Measurements from ENCODE around the gene PLCL1. TPM values are rescaled to one million over a fixed set of nuclear protein-coding genes. Genes with fewer than 3 reads are reported as not detected.

The PLCL1 gene
- total and polyA plus RNA-seq, 10 donors, result 0.54 to 6.5 (median 4.0) TPM

DNA sequence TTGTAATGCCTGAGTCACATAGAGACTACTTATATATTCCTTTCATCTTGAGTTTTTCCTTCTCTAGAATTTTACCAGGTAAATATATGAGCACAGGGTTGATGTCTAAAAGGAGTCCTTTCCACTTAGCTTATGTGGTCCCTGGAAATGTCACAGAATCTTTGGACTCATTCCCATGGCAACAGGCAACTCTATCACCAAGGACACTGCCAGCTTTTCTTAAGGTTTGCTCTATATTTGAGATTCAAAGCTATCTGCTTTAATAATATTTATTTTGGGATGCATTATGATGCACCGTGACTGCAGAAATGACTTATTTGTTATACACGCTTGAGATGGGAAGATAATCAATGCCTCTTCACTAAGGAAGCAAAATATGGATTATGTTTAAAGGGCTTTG is 363.0 kb downstream of the PLCL1 start:
- no peak overlapping the region for H3K4me3 ChIP-seq
- H3K27ac ChIP-seq, result no peak overlapping the region
- WGBS, 5 donors, result 90 to 99% (median 97%) methylated on average over 2 of the region's 2 CpGs
- no peaks in the 10 kb centered on the region for H3K27me3 ChIP-seq (replicated peaks in 1 of 7)
- no peaks in the 10 kb centered on the region for H3K9me3 ChIP-seq
- intact Hi-C loops (cut with DNase I; ENCODE audit: low total_unique reads), result no loop called here
- no peaks in the 10 kb centered on the region for H3K4me1 ChIP-seq
- no peak for DNase-seq
- no peaks in the 10 kb centered on the region for H3K36me3 ChIP-seq
- TF ChIP-seq POLR2A (IDR thresholded peaks at IDR 0.05), result no peak

DNA sequence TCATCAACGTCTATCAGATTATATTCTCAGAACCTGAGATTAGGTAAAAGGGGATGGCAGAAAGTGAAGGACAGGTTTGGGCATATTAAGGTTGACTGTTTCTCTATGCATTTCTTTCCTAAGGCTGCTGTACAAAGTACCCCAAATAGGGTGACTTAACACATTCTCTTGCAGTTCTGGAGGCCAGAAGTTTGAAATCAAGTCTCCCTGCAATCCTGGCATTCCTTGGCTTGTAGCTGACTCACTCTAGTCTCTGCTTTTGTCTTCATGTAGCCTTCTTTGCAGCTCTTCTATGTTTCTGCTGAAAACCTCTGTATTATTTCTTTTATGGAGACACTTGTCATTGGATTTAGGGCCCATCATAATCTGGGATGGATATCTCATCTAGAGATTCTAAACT is 364.3 kb downstream of the PLCL1 start:
- WGBS, 5 donors, result 68 to 97% (median 86%) methylated on average over 1 of the region's 1 CpG
- no peak overlapping the region for H3K4me3 ChIP-seq

DNA sequence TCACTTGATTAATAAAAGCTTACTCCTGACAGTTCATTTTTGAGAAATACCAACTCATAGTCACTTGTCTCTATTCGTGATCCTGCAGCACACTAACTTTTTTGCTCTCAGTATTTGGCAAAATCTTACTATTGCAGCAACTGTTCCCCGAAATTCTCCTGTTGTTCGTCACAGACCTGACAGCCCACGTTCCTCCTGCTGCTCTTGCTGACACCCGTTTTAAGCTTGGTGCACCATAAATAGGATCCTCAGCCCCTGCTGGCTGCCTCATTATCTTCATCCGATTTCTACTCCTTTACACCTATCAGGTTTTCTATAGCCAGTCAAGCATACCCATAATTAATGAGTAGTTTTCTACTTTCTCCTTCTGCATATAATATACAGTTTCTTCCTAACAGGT is 368.8 kb downstream of the PLCL1 start:
- no peaks in the 10 kb centered on the region for H3K36me3 ChIP-seq
- H3K27ac ChIP-seq, result no peak overlapping the region
- H3K27me3 ChIP-seq (replicated peaks in 1 of 7), result no peaks in the 10 kb centered on the region
- H3K9me3 ChIP-seq, result peaks cover 0 to 23% (median 3%) of the 10 kb centered on the region in 8 donors
- H3K4me3 ChIP-seq, result no peak overlapping the region
- no peaks in the 10 kb centered on the region for H3K4me1 ChIP-seq
- 33 to 43% (median 40%) methylated on average over 6 of the region's 6 CpGs for WGBS, 5 donors
- TF ChIP-seq, protein P1, sequence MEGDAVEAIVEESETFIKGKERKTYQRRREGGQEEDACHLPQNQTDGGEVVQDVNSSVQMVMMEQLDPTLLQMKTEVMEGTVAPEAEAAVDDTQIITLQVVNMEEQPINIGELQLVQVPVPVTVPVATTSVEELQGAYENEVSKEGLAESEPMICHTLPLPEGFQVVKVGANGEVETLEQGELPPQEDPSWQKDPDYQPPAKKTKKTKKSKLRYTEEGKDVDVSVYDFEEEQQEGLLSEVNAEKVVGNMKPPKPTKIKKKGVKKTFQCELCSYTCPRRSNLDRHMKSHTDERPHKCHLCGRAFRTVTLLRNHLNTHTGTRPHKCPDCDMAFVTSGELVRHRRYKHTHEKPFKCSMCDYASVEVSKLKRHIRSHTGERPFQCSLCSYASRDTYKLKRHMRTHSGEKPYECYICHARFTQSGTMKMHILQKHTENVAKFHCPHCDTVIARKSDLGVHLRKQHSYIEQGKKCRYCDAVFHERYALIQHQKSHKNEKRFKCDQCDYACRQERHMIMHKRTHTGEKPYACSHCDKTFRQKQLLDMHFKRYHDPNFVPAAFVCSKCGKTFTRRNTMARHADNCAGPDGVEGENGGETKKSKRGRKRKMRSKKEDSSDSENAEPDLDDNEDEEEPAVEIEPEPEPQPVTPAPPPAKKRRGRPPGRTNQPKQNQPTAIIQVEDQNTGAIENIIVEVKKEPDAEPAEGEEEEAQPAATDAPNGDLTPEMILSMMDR (IDR thresholded peaks at IDR 0.05 in 8 of 11, conservative IDR thresholded peaks at IDR 0.05 in 3 of 11), result no peak
- TF ChIP-seq POLR2AphosphoS5 (IDR thresholded peaks at IDR 0.05) (no peak), POLR2A (IDR thresholded peaks at IDR 0.05) (no peak)
- no peak for DNase-seq
- intact Hi-C loops (cut with DNase I; ENCODE audit: low total_unique reads), result no loop called here

More for the DNA sequence above, 364.3 kb downstream of the PLCL1 start:
- no peak overlapping the region for H3K27ac ChIP-seq
- H3K36me3 ChIP-seq, result no peaks in the 10 kb centered on the region
- no peaks in the 10 kb centered on the region for H3K4me1 ChIP-seq
- intact Hi-C loops (cut with DNase I; ENCODE audit: low total_unique reads), result no loop called here
- DNase-seq, result no peak
- no peaks in the 10 kb centered on the region for H3K9me3 ChIP-seq
- no peaks in the 10 kb centered on the region for H3K27me3 ChIP-seq (replicated peaks in 1 of 7)
- no peak for TF ChIP-seq POLR2A (IDR thresholded peaks at IDR 0.05)
- TF ChIP-seq, protein P1 (IDR thresholded peaks at IDR 0.05 in 8 of 11, conservative IDR thresholded peaks at IDR 0.05 in 3 of 11), result no peak
- no peak for TF ChIP-seq POLR2AphosphoS5 (IDR thresholded peaks at IDR 0.05)

DNA sequence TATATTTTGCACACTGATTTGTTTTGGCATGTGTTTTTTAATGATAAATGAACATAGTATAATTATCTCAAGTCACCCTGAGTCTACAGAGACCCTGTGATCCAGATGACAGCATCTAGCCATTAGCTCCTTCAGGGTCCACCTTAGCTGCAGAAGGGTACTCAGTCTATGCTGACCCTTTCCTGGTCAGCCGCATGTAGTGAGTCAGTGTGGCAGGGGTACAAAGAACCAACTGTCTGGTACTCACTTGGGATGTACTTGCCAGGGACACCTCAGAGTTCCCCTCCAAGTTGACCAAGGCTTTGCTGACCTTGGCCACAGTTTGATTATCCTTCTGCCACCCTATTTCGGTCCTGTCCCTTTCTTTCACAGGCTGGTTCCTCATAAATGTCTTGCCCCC is 369.5 kb downstream of the PLCL1 start:
- Histone ChIP-seq H3K27ac (no peak overlapping the region), H3K4me3 (no peak overlapping the region), H3K36me3 (no peaks in the 10 kb centered on the region), H3K27me3 (replicated peaks in 1 of 7) (no peaks in the 10 kb centered on the region), H3K9me3 (peaks cover 0 to 29% (median 9%) of the 10 kb centered on the region in 8 donors), H3K4me1 (no peaks in the 10 kb centered on the region)
- DNase-seq, result no peak
- TF ChIP-seq, protein P1 (IDR thresholded peaks at IDR 0.05 in 8 of 11, conservative IDR thresholded peaks at IDR 0.05 in 3 of 11), result no peak
- TF ChIP-seq POLR2A (IDR thresholded peaks at IDR 0.05), result no peak
- TF ChIP-seq POLR2AphosphoS5 (IDR thresholded peaks at IDR 0.05), result no peak
- 72 to 91% (median 78%) methylated on average over 2 of the region's 2 CpGs for WGBS, 5 donors
- intact Hi-C loops (cut with DNase I; ENCODE audit: low total_unique reads), result no loop called here

DNA sequence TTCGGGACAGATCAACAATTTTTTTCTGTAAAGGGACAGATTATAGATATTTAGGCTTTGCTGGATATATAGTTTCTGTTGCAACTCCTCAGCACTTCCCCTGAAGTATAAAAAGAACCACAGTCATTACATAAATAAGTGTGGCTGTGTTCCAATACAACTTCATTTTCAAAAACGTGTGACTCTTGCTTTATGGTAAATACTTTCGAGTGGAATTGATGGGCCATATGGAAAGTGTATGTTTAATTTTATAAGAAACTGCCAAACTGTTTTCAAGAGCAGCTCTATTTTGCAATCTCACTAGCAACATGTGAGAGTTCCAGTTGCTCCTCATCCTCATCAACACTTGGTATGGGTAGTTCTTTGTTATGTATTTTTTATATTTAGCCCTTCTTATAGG is 370.9 kb downstream of the PLCL1 start:
- Histone ChIP-seq H3K36me3 (no peaks in the 10 kb centered on the region), H3K4me1 (no peaks in the 10 kb centered on the region), H3K4me3 (no peak overlapping the region), H3K9me3 (peaks cover 0 to 33% (median 14%) of the 10 kb centered on the region in 8 donors), H3K27me3 (replicated peaks in 1 of 7) (no peaks in the 10 kb centered on the region), H3K27ac (no peak overlapping the region)
- intact Hi-C loops (cut with DNase I; ENCODE audit: low total_unique reads), result no loop called here
- 52 to 72% (median 58%) methylated on average over 3 of the region's 3 CpGs for WGBS, 5 donors
- TF ChIP-seq POLR2AphosphoS5 (IDR thresholded peaks at IDR 0.05) (no peak), POLR2A (IDR thresholded peaks at IDR 0.05) (no peak)
- TF ChIP-seq, protein P1 (IDR thresholded peaks at IDR 0.05 in 8 of 11, conservative IDR thresholded peaks at IDR 0.05 in 3 of 11), result no peak
- no peak for DNase-seq
